AG04449 (cell line): ENCODE measurements around the gene ZC3HAV1L.

Experiments used
- CTCF ChIA-PET: fragments of 350-600 bp; formaldehyde crosslinking; extraction: SDS; loops from one replicate; lab custom pipeline; 2021; ENCODE audit warnings: antibody characterized with exemption; lab: Yijun Ruan, JAX
- POLR2A ChIA-PET: fragments of 400-600, 350-600 bp; formaldehyde crosslinking; extraction: SDS; loops from one replicate; lab custom pipeline; 2020; ENCODE audit warnings: antibody characterized with exemption, inconsistent platforms; lab: Yijun Ruan, JAX
- DNase-seq: peaks from one replicate; pipeline ENCODE4 v3.0.0-alpha.2; 2010; ENCODE audit warnings: low read depth, low spot score
- H3K4me3 ChIP-seq: 2 replicates; pipeline ENCODE4 v1.5.1; 2011; ENCODE audit warnings: low read depth, mild to moderate bottlenecking, control low read depth, low read length
- TF ChIP-seq, protein P1 (sequence below): IDR thresholded peaks from one replicate; pipeline ENCODE4 v1.5.1; 2011; ENCODE audit warnings: mild to moderate bottlenecking, moderate library complexity, low read length, control low read depth, inconsistent platforms; ENCODE audit not compliant: insufficient read depth; ENCODE audit errors: missing control alignments

The ZC3HAV1L gene

GRCh38 chr7:139043823-139044812 is 8.3 kb upstream of the ZC3HAV1L start:
- ChIA-PET CTCF (interaction anchor here (1.6 to 1.9 kb wide), 3 partner anchors 27 to 31 kb away, joined by 4 to 9 read pairs (median 7); no protein-coding TSS in a partner anchor), POLR2A (no interaction called here)
- no peak for DNase-seq
- H3K4me3 ChIP-seq: no peak overlapping the region
- TF ChIP-seq, protein P1, sequence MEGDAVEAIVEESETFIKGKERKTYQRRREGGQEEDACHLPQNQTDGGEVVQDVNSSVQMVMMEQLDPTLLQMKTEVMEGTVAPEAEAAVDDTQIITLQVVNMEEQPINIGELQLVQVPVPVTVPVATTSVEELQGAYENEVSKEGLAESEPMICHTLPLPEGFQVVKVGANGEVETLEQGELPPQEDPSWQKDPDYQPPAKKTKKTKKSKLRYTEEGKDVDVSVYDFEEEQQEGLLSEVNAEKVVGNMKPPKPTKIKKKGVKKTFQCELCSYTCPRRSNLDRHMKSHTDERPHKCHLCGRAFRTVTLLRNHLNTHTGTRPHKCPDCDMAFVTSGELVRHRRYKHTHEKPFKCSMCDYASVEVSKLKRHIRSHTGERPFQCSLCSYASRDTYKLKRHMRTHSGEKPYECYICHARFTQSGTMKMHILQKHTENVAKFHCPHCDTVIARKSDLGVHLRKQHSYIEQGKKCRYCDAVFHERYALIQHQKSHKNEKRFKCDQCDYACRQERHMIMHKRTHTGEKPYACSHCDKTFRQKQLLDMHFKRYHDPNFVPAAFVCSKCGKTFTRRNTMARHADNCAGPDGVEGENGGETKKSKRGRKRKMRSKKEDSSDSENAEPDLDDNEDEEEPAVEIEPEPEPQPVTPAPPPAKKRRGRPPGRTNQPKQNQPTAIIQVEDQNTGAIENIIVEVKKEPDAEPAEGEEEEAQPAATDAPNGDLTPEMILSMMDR: no peak

DNA sequence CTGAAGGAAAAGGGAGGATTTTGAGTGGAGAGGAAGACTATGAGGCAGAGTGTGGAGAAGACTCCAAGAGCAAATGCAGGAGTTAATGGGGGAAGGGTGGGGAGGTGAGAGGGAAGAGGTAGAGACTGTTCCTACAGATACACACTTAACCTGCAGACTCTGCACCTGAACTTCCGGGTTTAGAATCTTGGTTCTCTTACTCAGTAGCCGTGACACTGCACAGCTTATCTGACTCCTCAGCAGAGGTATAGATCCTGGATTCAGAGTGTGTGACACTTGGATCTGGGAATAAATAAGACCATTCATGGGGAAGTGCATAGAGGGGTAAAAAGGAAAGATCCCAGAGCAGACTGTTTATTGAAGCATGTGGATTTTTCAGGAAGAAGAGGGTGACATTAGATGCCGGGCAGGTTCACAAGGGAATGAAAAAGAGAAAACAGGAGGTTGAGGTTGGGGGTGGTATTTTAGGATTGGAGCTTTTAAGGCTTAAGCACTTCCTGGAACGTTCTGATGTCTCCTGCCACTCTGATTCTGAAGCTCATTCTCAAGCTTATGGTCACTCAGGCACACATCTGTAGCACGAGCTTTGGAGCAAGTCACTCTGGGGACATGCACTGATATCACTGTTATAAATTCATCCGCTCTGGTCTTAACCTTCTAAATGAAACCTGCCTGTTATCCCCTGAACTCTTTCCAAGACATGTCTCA is 5.7 kb upstream of the ZC3HAV1L start:
- ChIA-PET POLR2A (no interaction called here), CTCF (interaction anchor here (0.9 to 1.7 kb wide), 6 partner anchors 11 to 156 kb away, joined by 3 to 4 read pairs (median 3); no protein-coding TSS in a partner anchor)
- DNase-seq: no peak
- TF ChIP-seq, protein P1: no peak
- no peak overlapping the region for H3K4me3 ChIP-seq

DNA sequence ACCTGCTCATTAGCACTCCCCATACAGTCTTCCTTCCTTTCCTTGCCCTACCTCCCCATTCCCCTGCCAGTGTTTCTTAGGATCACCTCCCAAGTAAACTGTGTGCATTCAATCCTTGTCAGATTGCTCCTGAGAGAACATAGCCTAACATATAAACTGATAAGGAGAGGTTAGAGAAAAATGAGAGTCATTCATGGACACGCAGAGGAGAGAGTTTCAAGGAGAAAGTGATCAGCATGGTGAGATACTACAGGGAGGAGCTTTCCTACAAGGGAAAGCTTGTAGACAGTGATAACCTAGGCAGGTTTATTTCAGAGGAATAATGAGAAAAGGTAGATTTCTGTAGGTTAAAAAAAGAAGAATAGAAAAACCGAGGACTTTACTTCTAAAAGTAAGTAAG is 2.8 kb upstream of the ZC3HAV1L start:
- no peak for DNase-seq
- H3K4me3 ChIP-seq: no peak overlapping the region
- TF ChIP-seq, protein P1: no peak
- CTCF ChIA-PET: no interaction called here
- POLR2A ChIA-PET: no interaction called here

GRCh38 chr7:139036901-139037300 is 1.1 kb upstream of the ZC3HAV1L start:
- no peak for DNase-seq
- ChIA-PET CTCF (interaction anchor here (1.1 to 3.0 kb wide), 4 partner anchors 20 to 150 kb away, joined by 4 to 10 read pairs (median 5); no protein-coding TSS in a partner anchor), POLR2A (interaction anchor here (1.0 kb wide), 1 partner anchor 9 kb away, joined by 3 read pairs; no protein-coding TSS in a partner anchor)
- no peak overlapping the region for H3K4me3 ChIP-seq
- TF ChIP-seq, protein P1: no peak

DNA sequence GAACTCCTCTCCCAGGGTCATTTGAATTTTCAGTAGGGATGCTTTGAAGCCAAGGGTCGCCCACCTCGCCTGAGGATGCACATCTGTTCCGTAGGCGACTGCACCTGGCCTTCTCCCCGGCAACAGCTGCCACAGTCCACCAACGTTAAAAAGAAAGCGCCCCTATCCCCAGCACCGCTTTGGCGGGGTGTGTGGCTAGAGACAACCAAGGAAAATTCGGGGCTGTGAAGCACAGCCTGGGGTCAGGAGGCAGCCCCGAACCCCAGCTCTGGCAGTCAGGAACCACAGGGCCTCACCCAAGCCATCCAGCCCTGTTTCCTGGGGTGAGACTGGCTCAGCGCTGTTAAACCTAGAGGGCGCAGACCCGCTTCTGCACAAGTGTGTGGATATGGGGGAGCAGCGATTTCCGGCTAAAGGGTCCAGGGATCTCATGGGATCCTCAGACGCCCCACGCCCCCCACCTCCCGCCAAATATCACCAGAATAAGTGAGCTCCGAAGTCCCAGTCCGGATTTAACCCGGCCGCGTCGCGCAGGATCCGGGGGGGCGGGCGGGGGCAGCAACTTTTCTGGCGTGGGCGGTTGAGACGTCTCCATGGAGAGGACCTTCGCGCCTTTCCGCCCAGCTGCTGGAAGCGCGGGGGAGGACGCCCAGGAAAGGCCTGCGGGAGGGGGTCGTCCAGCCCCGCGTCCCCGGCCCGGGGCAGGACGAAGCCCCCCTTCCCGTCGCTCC is 822 bp downstream of the ZC3HAV1L start:
- ChIA-PET CTCF (interaction anchor here (0.8 to 5.8 kb wide), 7 partner anchors 11 to 130 kb away, joined by 3 to 33 read pairs (median 10); no protein-coding TSS in a partner anchor), POLR2A (interaction anchor here (0.5 kb wide), 1 partner anchor 127 kb away, joined by 4 read pairs; no protein-coding TSS in a partner anchor)
- DNase-seq: no peak

More for the DNA sequence above, 822 bp downstream of the ZC3HAV1L start:
- TF ChIP-seq, protein P1: peak; percentile 7
- H3K4me3 ChIP-seq: peak overlapping the region; percentile 80
